ENCODE results near the gene ANO1.

Gene ANO1

GRCh38 chr11:70220136-70220535, 142.0 kb downstream of the ANO1 start:
- no peak overlapping the region for H3K4me3 ChIP-seq (ENCODE audit: low read depth, low read length)
- no peak for DNase-seq (ENCODE audit: low read depth)

DNA sequence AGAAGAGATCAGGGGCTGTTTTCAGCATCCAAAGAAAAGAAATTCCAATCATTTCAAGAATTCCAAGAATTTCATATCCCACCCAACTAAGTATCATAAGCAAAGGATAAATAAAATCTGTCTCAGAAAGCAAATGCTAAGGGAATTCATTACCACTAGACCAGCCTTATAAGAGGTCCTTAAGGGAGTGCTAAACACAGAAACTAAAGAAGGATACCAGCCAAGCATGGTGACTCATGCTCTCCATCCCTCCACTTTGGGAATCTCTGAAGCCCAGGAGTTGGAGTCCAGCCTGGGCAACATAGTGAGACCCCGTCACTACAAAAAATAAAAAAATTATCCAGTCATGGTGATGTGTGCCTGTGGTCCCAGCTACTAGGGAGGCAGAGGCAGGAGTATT, 142.8 kb downstream of the ANO1 start:
- no peak for DNase-seq (ENCODE audit: low read depth)
- H3K4me3 ChIP-seq (ENCODE audit: low read depth, low read length), result no peak overlapping the region

DNA sequence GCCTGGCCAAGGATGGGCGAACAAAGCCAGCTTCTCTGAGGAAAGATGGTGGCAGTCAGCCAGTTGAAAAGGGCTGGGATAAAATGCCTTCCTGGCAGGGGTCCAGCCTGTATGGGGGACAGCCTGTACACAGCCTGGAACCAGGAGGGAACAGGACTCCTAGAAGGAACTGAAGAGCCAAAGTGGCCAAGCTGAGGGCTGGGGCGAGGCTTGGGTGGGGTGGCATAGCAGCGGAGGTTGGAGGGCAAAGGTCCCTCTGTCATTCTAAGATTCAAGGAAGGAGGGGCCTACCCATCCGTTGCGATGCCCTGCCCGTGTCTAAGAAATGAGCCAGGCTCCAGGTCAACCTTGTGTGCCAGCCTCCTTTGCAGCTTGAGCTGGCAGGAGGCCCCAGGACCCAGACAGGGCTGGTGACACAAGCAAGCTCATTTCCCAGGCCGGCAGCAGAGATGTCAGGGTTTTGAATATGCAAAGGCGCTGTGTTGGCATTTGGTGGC, 147.6 kb downstream of the ANO1 start:
- DNase-seq (ENCODE audit: low read depth), result no peak
- no peak overlapping the region for H3K4me3 ChIP-seq (ENCODE audit: low read depth, low read length)

GRCh38 chr11:70226183-70226582, 148.1 kb downstream of the ANO1 start:
- no peak overlapping the region for H3K4me3 ChIP-seq (ENCODE audit: low read depth, low read length)
- no peak for DNase-seq (ENCODE audit: low read depth)

DNA sequence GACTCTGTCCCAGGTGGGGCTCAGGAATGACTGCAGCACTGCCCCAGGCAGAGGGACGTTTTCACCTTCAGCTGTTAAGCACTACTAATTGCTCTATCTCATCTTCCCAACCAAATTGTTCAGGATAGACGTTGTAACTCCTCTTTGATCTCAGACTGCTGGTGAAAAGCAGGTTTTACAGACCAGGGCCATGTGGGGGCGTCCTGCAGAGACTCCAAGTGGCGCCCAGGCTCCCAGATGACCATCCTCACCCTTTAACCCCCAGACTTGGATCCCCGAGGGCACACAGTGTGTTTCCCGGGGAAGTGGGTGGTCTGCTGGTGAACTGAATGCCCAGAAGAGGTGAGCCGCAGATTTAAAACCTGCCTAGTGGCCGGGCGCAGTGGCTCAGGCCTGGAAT, 148.8 kb downstream of the ANO1 start:
- no peak for DNase-seq (ENCODE audit: low read depth)
- no peak overlapping the region for H3K4me3 ChIP-seq (ENCODE audit: low read depth, low read length)

GRCh38 chr11:70229737-70230136, 151.6 kb downstream of the ANO1 start:
- DNase-seq (ENCODE audit: low read depth), result no peak
- no peak overlapping the region for H3K4me3 ChIP-seq (ENCODE audit: low read depth, low read length)

GRCh38 chr11:70230151-70230839, 152.2 kb downstream of the ANO1 start:
- DNase-seq (ENCODE audit: low read depth), result no peak
- no peak overlapping the region for H3K4me3 ChIP-seq (ENCODE audit: low read depth, low read length)

DNA sequence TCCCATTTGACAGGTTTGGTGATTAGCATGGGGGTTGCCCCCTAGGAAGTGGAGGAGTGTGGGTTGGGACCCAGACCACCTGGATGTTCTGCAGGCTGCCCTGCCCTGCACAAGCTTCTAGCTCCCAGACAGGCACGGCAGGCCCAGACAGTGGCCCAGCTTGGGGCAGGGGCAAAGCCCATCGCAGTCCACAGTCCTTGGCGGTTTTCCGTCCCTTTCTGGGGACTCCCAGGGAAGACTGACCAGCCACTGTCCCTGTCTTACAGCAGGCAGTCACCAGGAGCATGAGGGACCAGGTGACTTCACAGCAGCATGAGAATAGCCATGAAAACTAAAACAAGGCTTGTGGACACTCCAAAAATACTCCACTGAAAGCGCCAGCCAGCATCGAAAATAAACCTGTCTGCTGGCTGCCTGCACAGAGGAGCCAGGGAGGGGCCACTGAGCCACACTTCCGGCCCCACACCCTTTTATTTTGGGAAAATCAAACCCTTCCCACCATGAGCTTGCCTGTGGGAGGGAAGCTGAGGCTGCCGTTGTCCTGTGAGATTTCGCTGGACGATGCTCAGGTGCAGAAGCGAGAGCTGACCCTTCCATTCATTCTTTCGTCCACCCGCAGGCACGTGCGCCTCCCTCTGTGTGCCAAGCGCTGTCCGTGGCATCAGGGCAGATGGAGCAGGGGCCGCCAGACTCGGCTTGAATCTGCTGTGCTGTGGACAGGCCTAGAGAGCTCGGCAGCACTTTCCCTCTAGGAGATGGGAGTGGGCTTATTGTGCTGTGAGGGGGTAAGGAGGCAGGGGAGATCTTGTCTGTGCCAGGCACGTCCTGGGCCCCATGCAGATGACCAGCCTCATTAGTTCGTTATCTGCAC, 153.0 kb downstream of the ANO1 start:
- DNase-seq (ENCODE audit: low read depth), result no peak
- no peak overlapping the region for H3K4me3 ChIP-seq (ENCODE audit: low read depth, low read length)

- no peak overlapping the region for H3K4me3 ChIP-seq (ENCODE audit: low read depth, low read length)
- DNase-seq (ENCODE audit: low read depth), result no peak
These were observed 154.9 kb downstream of the ANO1 start for GRCh38 chr11:70233034-70233433.

- peak; percentile 57 for DNase-seq (ENCODE audit: low read depth)
- H3K4me3 ChIP-seq (ENCODE audit: low read depth, low read length), result no peak overlapping the region
These were observed 155.4 kb downstream of the ANO1 start for GRCh38 chr11:70233511-70233934.

- no peak for DNase-seq (ENCODE audit: low read depth)
- no peak overlapping the region for H3K4me3 ChIP-seq (ENCODE audit: low read depth, low read length)
These were observed 155.8 kb downstream of the ANO1 start for GRCh38 chr11:70233962-70234361.
